Measurements from ENCODE around the gene BST1. TPM values are rescaled to one million over a fixed set of nuclear protein-coding genes. Genes with fewer than 3 reads are reported as not detected.

The BST1 gene
- total and polyA plus RNA-seq, 2 donors (not counting 3 experiments of a cell fraction or from before 2014, with no cell fraction given) = 10.7 to 14.0 TPM

DNA sequence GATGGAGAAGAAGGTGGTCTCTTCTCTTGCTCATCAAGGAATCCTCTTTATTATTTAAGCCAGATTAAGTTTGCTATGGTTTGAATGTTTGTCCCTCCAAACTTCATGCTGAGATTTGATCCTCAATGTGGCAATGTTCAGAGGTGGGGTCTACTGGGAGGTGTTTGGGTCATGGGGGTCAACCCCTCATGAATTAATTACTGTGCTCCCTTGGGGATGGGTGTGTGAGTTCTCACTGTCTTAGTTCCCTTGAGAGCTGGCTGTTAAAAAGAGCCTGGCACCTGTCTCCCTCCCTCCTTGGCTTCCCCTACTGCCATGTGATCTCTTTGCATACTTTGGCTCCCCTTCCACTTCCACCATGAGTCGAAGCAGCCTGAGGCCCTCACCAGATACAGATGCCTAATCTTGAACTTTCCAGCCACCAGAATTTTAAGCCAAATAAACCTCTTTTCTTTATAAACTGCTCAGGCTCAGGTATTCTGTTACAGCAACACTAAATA lies 39.3 kb downstream of the BST1 start:
- CTCF ChIA-PET = no interaction called here

More for the DNA sequence above, 39.3 kb downstream of the BST1 start:
- Histone ChIP-seq H3K9ac (replicated peaks; ENCODE audit: extremely low read depth, insufficient read depth, low read length) (no peak overlapping the region), H4K20me1 (replicated peaks; ENCODE audit: control insufficient read depth, extremely low read depth, insufficient read depth, low read length) (no peaks in the 10 kb centered on the region), H3K4me2 (ENCODE audit: insufficient read depth, low read length) (no peak overlapping the region), H3K79me2 (ENCODE audit: control insufficient read depth, insufficient read depth, low read length) (no peaks in the 10 kb centered on the region), H3K27me3 (ENCODE audit: control insufficient read depth in 2 of 2, insufficient read depth in 2 of 2, low read length in 2 of 2) (peaks cover 0 to 4% of the 10 kb centered on the region in 2 experiments), H3K9me1 (replicated peaks; ENCODE audit: control insufficient read depth, extremely low read depth, insufficient read depth, low read length) (no peaks in the 10 kb centered on the region), H3K4me1 (ENCODE audit: control insufficient read depth, extremely low read depth, insufficient read depth, low read length) (no peaks in the 10 kb centered on the region), H3K9me3 (replicated peaks; ENCODE audit: control insufficient read depth, insufficient read depth, low read length) (no peaks in the 10 kb centered on the region), H2AFZ (ENCODE audit: low read depth, low read length) (no peak overlapping the region), H3K27ac (ENCODE audit: insufficient read depth, low read depth, low read length) (no peak overlapping the region), H3K4me3 (replicated peaks in 1 of 3; ENCODE audit: insufficient read depth in 1 of 3, low read depth in 1 of 3, low read length in 3 of 3) (no peak overlapping the region), H3K36me3 (ENCODE audit: control insufficient read depth in 2 of 2, extremely low read depth in 1 of 2, insufficient read depth in 2 of 2, low read length in 2 of 2) (no peaks in the 10 kb centered on the region)
- POLR2A ChIA-PET = no interaction called here
- no peak for DNase-seq (ENCODE audit: low read depth, low spot score)
- BruUV-seq (replicated peaks) = no TSS peak
- intact Hi-C loops (cut with micrococcal nuclease) = no loop called here
- no peak for FAIRE-seq
- TF ChIP-seq POLR2AphosphoS5 (IDR thresholded peaks at IDR 0.05; ENCODE audit: insufficient read depth, low read depth, low read length) (no peak), FOS (IDR thresholded peaks at IDR 0.05; ENCODE audit: borderline replicate concordance, insufficient read depth, low read length) (no peak), JUN (IDR thresholded peaks at IDR 0.05; ENCODE audit: borderline replicate concordance, insufficient read depth, insufficient read length, low read depth) (no peak), GATA2 (IDR thresholded peaks at IDR 0.05; ENCODE audit: insufficient read depth, insufficient read length, low read depth, low read length) (no peak), POLR2A (IDR thresholded peaks at IDR 0.05; ENCODE audit: low read depth, low read length) (no peak), MYC (IDR thresholded peaks at IDR 0.05; ENCODE audit: low read depth, low read length) (no peak)
- TF ChIP-seq, protein P1, sequence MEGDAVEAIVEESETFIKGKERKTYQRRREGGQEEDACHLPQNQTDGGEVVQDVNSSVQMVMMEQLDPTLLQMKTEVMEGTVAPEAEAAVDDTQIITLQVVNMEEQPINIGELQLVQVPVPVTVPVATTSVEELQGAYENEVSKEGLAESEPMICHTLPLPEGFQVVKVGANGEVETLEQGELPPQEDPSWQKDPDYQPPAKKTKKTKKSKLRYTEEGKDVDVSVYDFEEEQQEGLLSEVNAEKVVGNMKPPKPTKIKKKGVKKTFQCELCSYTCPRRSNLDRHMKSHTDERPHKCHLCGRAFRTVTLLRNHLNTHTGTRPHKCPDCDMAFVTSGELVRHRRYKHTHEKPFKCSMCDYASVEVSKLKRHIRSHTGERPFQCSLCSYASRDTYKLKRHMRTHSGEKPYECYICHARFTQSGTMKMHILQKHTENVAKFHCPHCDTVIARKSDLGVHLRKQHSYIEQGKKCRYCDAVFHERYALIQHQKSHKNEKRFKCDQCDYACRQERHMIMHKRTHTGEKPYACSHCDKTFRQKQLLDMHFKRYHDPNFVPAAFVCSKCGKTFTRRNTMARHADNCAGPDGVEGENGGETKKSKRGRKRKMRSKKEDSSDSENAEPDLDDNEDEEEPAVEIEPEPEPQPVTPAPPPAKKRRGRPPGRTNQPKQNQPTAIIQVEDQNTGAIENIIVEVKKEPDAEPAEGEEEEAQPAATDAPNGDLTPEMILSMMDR (IDR thresholded peaks at IDR 0.05; ENCODE audit: extremely low read depth in 1 of 2, insufficient read depth in 1 of 2, low read depth in 1 of 2, low read length in 2 of 2) = no peak
- TF ChIP-seq, protein P2, sequence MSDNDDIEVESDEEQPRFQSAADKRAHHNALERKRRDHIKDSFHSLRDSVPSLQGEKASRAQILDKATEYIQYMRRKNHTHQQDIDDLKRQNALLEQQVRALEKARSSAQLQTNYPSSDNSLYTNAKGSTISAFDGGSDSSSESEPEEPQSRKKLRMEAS (IDR thresholded peaks at IDR 0.05; ENCODE audit: insufficient read depth, insufficient read length) = no peak
- dilution Hi-C loops (cut with MboI; ENCODE audit: extremely low pct_ligation_motif_present, low sequenced_read_pairs) = no loop called here
